ENCODE measurements around the gene FKBP1C. TPM values are rescaled to one million over a fixed set of nuclear protein-coding genes. Genes with fewer than 3 reads are reported as not detected.

The FKBP1C gene
- total and polyA plus RNA-seq, 2 experiments from 2014 or later, result 0.35 to 0.91 TPM

DNA sequence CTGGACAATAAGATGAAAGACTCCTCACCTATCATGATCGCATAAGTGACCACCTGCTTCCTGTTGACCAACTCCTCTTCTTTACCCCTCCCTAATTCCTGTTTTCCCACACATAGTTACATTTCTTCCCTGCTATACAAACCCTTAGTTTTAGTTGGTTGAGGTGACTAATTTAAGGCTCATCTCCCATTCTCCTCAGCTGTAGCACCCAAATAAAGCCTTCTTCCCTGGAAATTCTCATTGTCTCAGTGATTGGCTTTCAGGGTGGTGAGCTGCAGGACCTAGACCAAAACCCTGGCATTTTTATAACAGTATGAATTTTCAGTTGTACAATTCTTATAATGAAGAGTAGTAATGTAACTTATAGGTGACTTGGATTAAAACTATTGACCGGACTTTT is 2.1 kb downstream of the FKBP1C start:
- Mint-ChIP-seq H3K9me3 (peaks cover 39% of the 10 kb centered on the region), H3K27me3 (ENCODE audit: insufficient read depth, low read depth, poor library complexity) (no peaks in the 10 kb centered on the region), H3K4me3 (no peak overlapping the region), H3K4me1 (no peaks in the 10 kb centered on the region), H3K27ac (no peak overlapping the region), H3K36me3 (ENCODE audit: low read depth) (peaks cover 20% of the 10 kb centered on the region)
- Histone ChIP-seq H4K20me1 (replicated peaks; ENCODE audit: insufficient read depth) (no peaks in the 10 kb centered on the region), H2AFZ (no peak overlapping the region), H3K79me2 (replicated peaks; ENCODE audit: insufficient read depth) (no peaks in the 10 kb centered on the region), H3K4me1 (ENCODE audit: insufficient read depth) (no peaks in the 10 kb centered on the region), H3K4me3 (no peak overlapping the region), H3K36me3 (ENCODE audit: insufficient read depth) (no peaks in the 10 kb centered on the region), H3K4me2 (no peak overlapping the region), H3K27ac (ENCODE audit: low read depth) (no peak overlapping the region), H3K27me3 (ENCODE audit: insufficient read depth) (no peaks in the 10 kb centered on the region), H3K9me2 (ENCODE audit: insufficient read depth) (no peaks in the 10 kb centered on the region), H3F3A (replicated peaks; ENCODE audit: low read depth) (no peaks in the 10 kb centered on the region)
- DNase-seq (ENCODE audit: low spot score), result peak; percentile 1
- ATAC-seq, result no peak
- TF ChIP-seq CREB1 (CRISPR knock-in tag; IDR thresholded peaks at IDR 0.05; ENCODE audit: low read depth) (no peak), STAT1 (IDR thresholded peaks at IDR 0.05; ENCODE audit: unreplicated experiment) (no peak), JUNB (IDR thresholded peaks at IDR 0.05; ENCODE audit: unreplicated experiment) (no peak), ETS1 (IDR thresholded peaks at IDR 0.05) (no peak), EZH2 (IDR thresholded peaks at IDR 0.05; ENCODE audit: low read depth, unreplicated experiment) (no peak)

GRCh38 chr6:63214816-63215215 is 3.5 kb downstream of the FKBP1C start:
- Histone ChIP-seq H3K4me1 (ENCODE audit: insufficient read depth) (no peaks in the 10 kb centered on the region), H3K36me3 (ENCODE audit: insufficient read depth) (no peaks in the 10 kb centered on the region), H3K27ac (ENCODE audit: low read depth) (no peak overlapping the region), H3K4me3 (no peak overlapping the region), H4K20me1 (replicated peaks; ENCODE audit: insufficient read depth) (no peaks in the 10 kb centered on the region), H3K9me2 (ENCODE audit: insufficient read depth) (no peaks in the 10 kb centered on the region), H2AFZ (no peak overlapping the region), H3K4me2 (no peak overlapping the region), H3K79me2 (replicated peaks; ENCODE audit: insufficient read depth) (no peaks in the 10 kb centered on the region), H3K27me3 (ENCODE audit: insufficient read depth) (no peaks in the 10 kb centered on the region), H3F3A (replicated peaks; ENCODE audit: low read depth) (no peaks in the 10 kb centered on the region)
- TF ChIP-seq POLR2AphosphoS5 (IDR thresholded peaks at IDR 0.05; ENCODE audit: low read depth) (no peak), NANOG (IDR thresholded peaks at IDR 0.05; ENCODE audit: borderline replicate concordance) (no peak), ZNF114 (CRISPR knock-in tag; IDR thresholded peaks at IDR 0.05) (no peak), EZH2 (IDR thresholded peaks at IDR 0.05; ENCODE audit: low read depth, unreplicated experiment) (no peak)
- no peak for ATAC-seq
- no peak overlapping the region for H3K4me3 Mint-ChIP-seq
- peaks cover 42% of the 10 kb centered on the region for H3K9me3 Mint-ChIP-seq
- no peaks in the 10 kb centered on the region for H3K4me1 Mint-ChIP-seq
- no peak overlapping the region for H3K27ac Mint-ChIP-seq
- no peaks in the 10 kb centered on the region for H3K27me3 Mint-ChIP-seq (ENCODE audit: insufficient read depth, low read depth, poor library complexity)
- no peak for DNase-seq (ENCODE audit: low spot score)
- H3K36me3 Mint-ChIP-seq (ENCODE audit: low read depth), result peaks cover 20% of the 10 kb centered on the region

GRCh38 chr6:63224179-63224578 is 12.9 kb downstream of the FKBP1C start:
- no peaks in the 10 kb centered on the region for H3K27me3 Mint-ChIP-seq (ENCODE audit: insufficient read depth, low read depth, poor library complexity)
- no peak for DNase-seq (ENCODE audit: low spot score)
- Histone ChIP-seq H3K9me2 (ENCODE audit: insufficient read depth) (no peaks in the 10 kb centered on the region), H3K4me1 (ENCODE audit: insufficient read depth) (no peaks in the 10 kb centered on the region; the same call in 1 of the 2 replicates), H3F3A (replicated peaks; ENCODE audit: low read depth) (no peaks in the 10 kb centered on the region), H3K27ac (ENCODE audit: low read depth) (no peak overlapping the region), H3K4me2 (no peak overlapping the region), H4K20me1 (replicated peaks; ENCODE audit: insufficient read depth) (no peaks in the 10 kb centered on the region), H3K36me3 (ENCODE audit: insufficient read depth) (no peaks in the 10 kb centered on the region), H2AFZ (no peak overlapping the region), H3K79me2 (replicated peaks; ENCODE audit: insufficient read depth) (no peaks in the 10 kb centered on the region), H3K4me3 (no peak overlapping the region), H3K27me3 (ENCODE audit: insufficient read depth) (no peaks in the 10 kb centered on the region)
- H3K36me3 Mint-ChIP-seq (ENCODE audit: low read depth), result peaks cover 15% of the 10 kb centered on the region; the same call in 2 of the 3 replicates
- no peak overlapping the region for H3K27ac Mint-ChIP-seq
- no peak for ATAC-seq
- H3K9me3 Mint-ChIP-seq, result peaks cover 23% of the 10 kb centered on the region
- no peak overlapping the region for H3K4me3 Mint-ChIP-seq
- H3K4me1 Mint-ChIP-seq, result peaks cover 5% of the 10 kb centered on the region; the same call in 2 of the 3 replicates
- TF ChIP-seq NANOG (IDR thresholded peaks at IDR 0.05; ENCODE audit: borderline replicate concordance) (no peak), STAT1 (IDR thresholded peaks at IDR 0.05; ENCODE audit: unreplicated experiment) (no peak), CTCF (conservative IDR thresholded peaks at IDR 0.05; ENCODE audit: low read depth in 2 of 2) (no peak), ZNF331 (CRISPR knock-in tag; IDR thresholded peaks at IDR 0.05; ENCODE audit: low read depth) (no peak), ETS1 (IDR thresholded peaks at IDR 0.05) (no peak), ZNF114 (CRISPR knock-in tag; IDR thresholded peaks at IDR 0.05) (no peak), CREB1 (CRISPR knock-in tag; IDR thresholded peaks at IDR 0.05; ENCODE audit: low read depth) (no peak), POLR2AphosphoS5 (IDR thresholded peaks at IDR 0.05; ENCODE audit: low read depth) (no peak), EZH2phosphoT487 (IDR thresholded peaks at IDR 0.05; ENCODE audit: unreplicated experiment) (no peak)
- TF ChIP-seq, protein P1, sequence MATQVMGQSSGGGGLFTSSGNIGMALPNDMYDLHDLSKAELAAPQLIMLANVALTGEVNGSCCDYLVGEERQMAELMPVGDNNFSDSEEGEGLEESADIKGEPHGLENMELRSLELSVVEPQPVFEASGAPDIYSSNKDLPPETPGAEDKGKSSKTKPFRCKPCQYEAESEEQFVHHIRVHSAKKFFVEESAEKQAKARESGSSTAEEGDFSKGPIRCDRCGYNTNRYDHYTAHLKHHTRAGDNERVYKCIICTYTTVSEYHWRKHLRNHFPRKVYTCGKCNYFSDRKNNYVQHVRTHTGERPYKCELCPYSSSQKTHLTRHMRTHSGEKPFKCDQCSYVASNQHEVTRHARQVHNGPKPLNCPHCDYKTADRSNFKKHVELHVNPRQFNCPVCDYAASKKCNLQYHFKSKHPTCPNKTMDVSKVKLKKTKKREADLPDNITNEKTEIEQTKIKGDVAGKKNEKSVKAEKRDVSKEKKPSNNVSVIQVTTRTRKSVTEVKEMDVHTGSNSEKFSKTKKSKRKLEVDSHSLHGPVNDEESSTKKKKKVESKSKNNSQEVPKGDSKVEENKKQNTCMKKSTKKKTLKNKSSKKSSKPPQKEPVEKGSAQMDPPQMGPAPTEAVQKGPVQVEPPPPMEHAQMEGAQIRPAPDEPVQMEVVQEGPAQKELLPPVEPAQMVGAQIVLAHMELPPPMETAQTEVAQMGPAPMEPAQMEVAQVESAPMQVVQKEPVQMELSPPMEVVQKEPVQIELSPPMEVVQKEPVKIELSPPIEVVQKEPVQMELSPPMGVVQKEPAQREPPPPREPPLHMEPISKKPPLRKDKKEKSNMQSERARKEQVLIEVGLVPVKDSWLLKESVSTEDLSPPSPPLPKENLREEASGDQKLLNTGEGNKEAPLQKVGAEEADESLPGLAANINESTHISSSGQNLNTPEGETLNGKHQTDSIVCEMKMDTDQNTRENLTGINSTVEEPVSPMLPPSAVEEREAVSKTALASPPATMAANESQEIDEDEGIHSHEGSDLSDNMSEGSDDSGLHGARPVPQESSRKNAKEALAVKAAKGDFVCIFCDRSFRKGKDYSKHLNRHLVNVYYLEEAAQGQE (IDR thresholded peaks at IDR 0.05; ENCODE audit: unreplicated experiment), result no peak
